H9 (cell line): Measurements from ENCODE around the gene TEX261. TPM values are rescaled to one million over a fixed set of nuclear protein-coding genes. Genes with fewer than 3 reads are reported as not detected.

ENCODE experiments used
- DNase-seq: peaks from one replicate; pipeline ENCODE4 v3.0.0-alpha.2; 2017
- H2AFZ ChIP-seq: one replicate; pipeline ENCODE4 v1.6.1; 2013; ENCODE audit warnings: mild to moderate bottlenecking, low read length, control low read depth, moderate library complexity
- H2AK5ac ChIP-seq: 2 replicates; pipeline ENCODE4 v1.6.1; 2013; ENCODE audit warnings: low read length, control low read depth, mixed read lengths; ENCODE audit not compliant: insufficient read length
- H2BK120ac ChIP-seq: one replicate; pipeline ENCODE4 v1.6.1; 2013; ENCODE audit warnings: low read depth, mild to moderate bottlenecking, low read length, control low read depth, inconsistent platforms; ENCODE audit not compliant: poor library complexity, severe bottlenecking
- H2BK12ac ChIP-seq: 2 replicates; pipeline ENCODE4 v1.6.1; 2013; ENCODE audit warnings: low read length, control low read depth, mixed read lengths, low read depth; ENCODE audit not compliant: insufficient read length
- H2BK15ac ChIP-seq: 2 replicates; pipeline ENCODE4 v1.6.1; 2013; ENCODE audit warnings: low read depth, low read length, control low read depth
- H2BK20ac ChIP-seq: one replicate; pipeline ENCODE4 v1.6.1; 2013; ENCODE audit warnings: low read depth, mild to moderate bottlenecking, low read length, control low read depth, inconsistent platforms; ENCODE audit not compliant: poor library complexity, severe bottlenecking
- H2BK5ac ChIP-seq: 2 replicates; pipeline ENCODE4 v1.6.1; 2013; ENCODE audit warnings: low read length, control low read depth, mixed read lengths; ENCODE audit not compliant: insufficient read length
- H3K14ac ChIP-seq: 2 replicates; pipeline ENCODE4 v1.6.1; 2013; ENCODE audit warnings: low read length, control low read depth; ENCODE audit not compliant: insufficient read depth
- H3K18ac ChIP-seq: 2 replicates; pipeline ENCODE4 v1.6.1; 2013; ENCODE audit warnings: low read depth, mild to moderate bottlenecking, mixed read lengths, low read length, control low read depth; ENCODE audit not compliant: insufficient read length
- H3K23ac ChIP-seq: 2 replicates; pipeline ENCODE4 v1.6.1; 2013; ENCODE audit warnings: low read length, control low read depth, mixed read lengths, low read depth; ENCODE audit not compliant: insufficient read length
- H3K23me2 ChIP-seq: 2 replicates; pipeline ENCODE4 v1.6.1; 2013; ENCODE audit warnings: low read depth, mild to moderate bottlenecking, mixed read lengths, low read length, control low read depth; ENCODE audit not compliant: insufficient read length, poor library complexity, severe bottlenecking
- H3K27ac ChIP-seq: 2 replicates; pipeline ENCODE4 v1.5.1; 2013; ENCODE audit warnings: low read length, control low read depth, mixed read lengths, low read depth; ENCODE audit not compliant: insufficient read length
- H3K27me3 ChIP-seq: 2 replicates; pipeline ENCODE4 v1.6.1; 2013; ENCODE audit warnings: low read length, control low read depth, inconsistent platforms; ENCODE audit not compliant: insufficient read depth
- H3K4ac ChIP-seq: 2 replicates; pipeline ENCODE4 v1.6.1; 2013; ENCODE audit warnings: low read depth, mild to moderate bottlenecking, control low read depth, inconsistent platforms, low read length, moderate library complexity
- H3K4me1 ChIP-seq: 2 replicates; pipeline ENCODE4 v1.6.1; 2013; ENCODE audit warnings: low read length, control low read depth, inconsistent platforms; ENCODE audit not compliant: insufficient read depth
- H3K4me2 ChIP-seq: 2 replicates; pipeline ENCODE4 v1.6.1; 2013; ENCODE audit warnings: low read length, control low read depth, mixed read lengths; ENCODE audit not compliant: insufficient read length, insufficient read depth
- H3K56ac ChIP-seq: 2 replicates; pipeline ENCODE4 v1.6.1; 2013; ENCODE audit warnings: low read depth, mild to moderate bottlenecking, mixed read lengths, low read length, control low read depth; ENCODE audit not compliant: insufficient read length
- H3K79me1 ChIP-seq: 2 replicates; pipeline ENCODE4 v1.6.1; 2013; ENCODE audit warnings: low read depth, mild to moderate bottlenecking, moderate library complexity, low read length, control low read depth, inconsistent platforms; ENCODE audit not compliant: insufficient read depth, poor library complexity, severe bottlenecking
- H3K79me2 ChIP-seq: 2 replicates; pipeline ENCODE4 v1.6.1; 2013; ENCODE audit warnings: low read length, control low read depth, inconsistent platforms; ENCODE audit not compliant: insufficient read depth
- H3K9ac ChIP-seq: 2 replicates; pipeline ENCODE4 v1.6.1; 2013; ENCODE audit warnings: low read length, control low read depth, mixed read lengths; ENCODE audit not compliant: insufficient read length; ENCODE audit errors: extremely low read depth
- H3K9me3 ChIP-seq: one replicate; pipeline ENCODE4 v1.6.1; 2013; ENCODE audit warnings: low read depth, low read length, inconsistent platforms; ENCODE audit not compliant: control insufficient read depth
- H3T11ph ChIP-seq: one replicate; pipeline ENCODE4 v1.6.1; 2013; ENCODE audit warnings: mild to moderate bottlenecking, low read length, control low read depth, inconsistent platforms
- H4K20me1 ChIP-seq: one replicate; pipeline ENCODE4 v1.6.1; 2013; ENCODE audit not compliant: control insufficient read depth, insufficient read length, insufficient read depth
- H4K5ac ChIP-seq: 2 replicates; pipeline ENCODE4 v1.6.1; 2013; ENCODE audit warnings: low read depth, mild to moderate bottlenecking, mixed read lengths, low read length, control low read depth; ENCODE audit not compliant: insufficient read length
- H4K8ac ChIP-seq: replicated peaks from 2 replicates; pipeline ENCODE4 v1.6.1; 2013; ENCODE audit warnings: low read length, control low read depth, mixed read lengths, low read depth; ENCODE audit not compliant: insufficient read length
- H4K91ac ChIP-seq: 2 replicates; pipeline ENCODE4 v1.6.1; 2013; ENCODE audit warnings: low read depth, mild to moderate bottlenecking, moderate library complexity, mixed read lengths, low read length, control low read depth; ENCODE audit not compliant: insufficient read length
- H3K27ac Mint-ChIP-seq, 3 experiments: 2 replicates in 2 of 3; 3 replicates in 1 of 3; pipeline ENCODE4 v1.8.0; 2020 to 2021; ENCODE audit warnings: mixed read lengths in 3 of 3, mild to moderate bottlenecking in 1 of 3, moderate library complexity in 1 of 3
- H3K27me3 Mint-ChIP-seq: 2 replicates; pipeline ENCODE4 v1.8.0; 2021; ENCODE audit warnings: low read depth, mild to moderate bottlenecking, moderate library complexity, mixed read lengths
- H3K36me3 Mint-ChIP-seq, 3 experiments: 2 replicates in 2 of 3; 3 replicates in 1 of 3; pipeline ENCODE4 v1.8.0; 2020 to 2021; ENCODE audit warnings: low read depth in 3 of 3, mixed read lengths in 3 of 3; ENCODE audit not compliant: insufficient read depth in 1 of 3
- H3K4me1 Mint-ChIP-seq, 2 experiments: 2 replicates each; pipeline ENCODE4 v1.8.0; 2020; ENCODE audit warnings: mixed read lengths in 2 of 2
- H3K4me3 Mint-ChIP-seq, 2 experiments: 2 replicates in 1 of 2; 3 replicates in 1 of 2; pipeline ENCODE4 v1.8.0; 2020 to 2021; ENCODE audit warnings: mild to moderate bottlenecking in 2 of 2, mixed read lengths in 2 of 2, moderate library complexity in 1 of 2
- H3K9me3 Mint-ChIP-seq, 2 experiments: 2 replicates in 1 of 2; 3 replicates in 1 of 2; pipeline ENCODE4 v1.8.0; 2020; ENCODE audit warnings: mild to moderate bottlenecking in 2 of 2, mixed read lengths in 2 of 2, moderate library complexity in 1 of 2
- WGBS: extraction: QIAGEN DNeasy Blood & Tissue Kit; methylation state at CpG from one replicate; pipeline ENCODE4 v1.1.7; 2013; ENCODE audit warnings: missing lambda C conversion rate, low lambda C conversion rate, mixed read lengths; ENCODE audit not compliant: insufficient read length; ENCODE audit errors: extremely low coverage; 5-methylcytosine and 5-hydroxymethylcytosine counted together
- total RNA-seq: library from RNA; stranded (reverse); gene quantifications from 2 replicates; pipeline ENCODE4 v1.2.1, GENCODE V29; 2021
- TF ChIP-seq, protein P1 (sequence below): fragments of 200-600 bp; sonication (generic); conservative IDR thresholded peaks from 3 replicates; pipeline ENCODE4 v1.8.0; 2021; ENCODE audit warnings: antibody characterized with exemption, mild to moderate bottlenecking

TEX261 gene
- total RNA-seq, 1 experiment from 2014 or later = 19.2 TPM

DNA sequence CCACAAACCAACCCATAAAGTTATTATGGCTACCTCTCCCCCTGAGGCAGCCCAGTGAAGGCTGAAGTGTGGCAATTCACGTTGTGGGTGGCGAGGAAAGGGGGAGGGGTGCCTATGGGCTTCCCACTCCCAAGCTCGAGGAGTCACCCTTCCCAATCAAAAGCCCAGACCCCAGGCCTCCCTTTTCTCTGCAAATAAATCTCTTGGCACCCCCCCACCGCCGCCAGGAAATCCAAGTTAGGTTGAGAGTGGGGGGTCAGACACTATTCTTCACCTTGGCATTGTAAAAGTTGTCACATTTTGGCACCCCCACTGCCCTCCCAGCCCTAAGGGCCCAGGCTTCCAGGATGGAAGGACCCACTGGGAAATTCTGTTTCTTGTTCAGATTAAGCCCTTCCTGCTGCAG lies 9.4 kb downstream of the TEX261 start:
- Mint-ChIP-seq H3K4me3 (peak overlapping the region in 1 of 2 experiments; percentile 53; a peak in 1 of 5 replicates), H3K4me1 (peaks cover 5% of the 10 kb centered on the region in 2 experiments), H3K36me3 (peaks cover 1 to 31% (median 25%) of the 10 kb centered on the region in 3 experiments; a peak in 4 of 7 replicates), H3K27ac (no peak overlapping the region), H3K27me3 (peaks cover 15% of the 10 kb centered on the region), H3K9me3 (no peaks in the 10 kb centered on the region)
- H3K23ac ChIP-seq = no peak overlapping the region
- H2BK15ac ChIP-seq = no peak overlapping the region
- H3K79me1 ChIP-seq = no peaks in the 10 kb centered on the region
- no peaks in the 10 kb centered on the region for H4K20me1 ChIP-seq
- no peak overlapping the region for H3K27ac ChIP-seq
- H3K4me2 ChIP-seq = no peak overlapping the region
- no peak overlapping the region for H2BK20ac ChIP-seq
- peak; percentile 12 for DNase-seq
- no peak overlapping the region for H2AK5ac ChIP-seq
- no peak overlapping the region for H4K5ac ChIP-seq
- H3K79me2 ChIP-seq = no peaks in the 10 kb centered on the region
- H2BK120ac ChIP-seq = no peak overlapping the region
- no peak overlapping the region for H3K4ac ChIP-seq
- H3K18ac ChIP-seq = no peak overlapping the region
- no peaks in the 10 kb centered on the region for H3K27me3 ChIP-seq
- H2BK5ac ChIP-seq = no peak overlapping the region
- no peak overlapping the region for H3K56ac ChIP-seq
- no peak overlapping the region for H3K14ac ChIP-seq
- no peak overlapping the region for H3T11ph ChIP-seq
- H4K8ac ChIP-seq = no peak overlapping the region
- H3K4me1 ChIP-seq = no peaks in the 10 kb centered on the region
- H2AFZ ChIP-seq = no peak overlapping the region
- no peak overlapping the region for H2BK12ac ChIP-seq
- no CpG with 5 or more reads among the region's 5 CpGs for WGBS
- no peaks in the 10 kb centered on the region for H3K23me2 ChIP-seq
- H3K9me3 ChIP-seq = no peaks in the 10 kb centered on the region
- H3K9ac ChIP-seq = no peak overlapping the region
- TF ChIP-seq, protein P1, sequence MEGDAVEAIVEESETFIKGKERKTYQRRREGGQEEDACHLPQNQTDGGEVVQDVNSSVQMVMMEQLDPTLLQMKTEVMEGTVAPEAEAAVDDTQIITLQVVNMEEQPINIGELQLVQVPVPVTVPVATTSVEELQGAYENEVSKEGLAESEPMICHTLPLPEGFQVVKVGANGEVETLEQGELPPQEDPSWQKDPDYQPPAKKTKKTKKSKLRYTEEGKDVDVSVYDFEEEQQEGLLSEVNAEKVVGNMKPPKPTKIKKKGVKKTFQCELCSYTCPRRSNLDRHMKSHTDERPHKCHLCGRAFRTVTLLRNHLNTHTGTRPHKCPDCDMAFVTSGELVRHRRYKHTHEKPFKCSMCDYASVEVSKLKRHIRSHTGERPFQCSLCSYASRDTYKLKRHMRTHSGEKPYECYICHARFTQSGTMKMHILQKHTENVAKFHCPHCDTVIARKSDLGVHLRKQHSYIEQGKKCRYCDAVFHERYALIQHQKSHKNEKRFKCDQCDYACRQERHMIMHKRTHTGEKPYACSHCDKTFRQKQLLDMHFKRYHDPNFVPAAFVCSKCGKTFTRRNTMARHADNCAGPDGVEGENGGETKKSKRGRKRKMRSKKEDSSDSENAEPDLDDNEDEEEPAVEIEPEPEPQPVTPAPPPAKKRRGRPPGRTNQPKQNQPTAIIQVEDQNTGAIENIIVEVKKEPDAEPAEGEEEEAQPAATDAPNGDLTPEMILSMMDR = no peak
- no peak overlapping the region for H4K91ac ChIP-seq
